AG04450 (cell line): ENCODE data around the gene PLK5. TPM values are rescaled to one million over a fixed set of nuclear protein-coding genes. Genes with fewer than 3 reads are reported as not detected.

Source experiments
- CTCF ChIA-PET: fragments of 300-600, 350-600 bp; formaldehyde crosslinking; extraction: SDS; loops from one replicate; lab custom pipeline; 2022; ENCODE audit warnings: antibody characterized with exemption, inconsistent platforms; lab: Charles Lee
- POLR2A ChIA-PET: fragments of 350-600 bp; formaldehyde crosslinking; extraction: SDS; loops from one replicate; lab custom pipeline; 2021; ENCODE audit warnings: antibody characterized with exemption, inconsistent platforms; lab: Yijun Ruan, JAX
- DNase-seq: peaks from one replicate; pipeline ENCODE4 v3.0.0-alpha.2; 2011; ENCODE audit warnings: low read depth, low spot score
- H3K27ac ChIP-seq: one replicate; pipeline ENCODE4 v1.5.1; 2012; ENCODE audit warnings: low read depth, low read length, control low read depth
- H3K27me3 ChIP-seq: one replicate; pipeline ENCODE4 v1.6.0; 2012; ENCODE audit warnings: low read length; ENCODE audit not compliant: control insufficient read depth, insufficient read depth
- H3K4me3 ChIP-seq: 2 replicates; pipeline ENCODE4 v1.5.1; 2011; ENCODE audit warnings: mild to moderate bottlenecking, low read depth, low read length, control low read depth
- H3K9me3 ChIP-seq: 2 replicates; pipeline ENCODE4 v1.5.1; 2012; ENCODE audit warnings: low read length; ENCODE audit not compliant: control insufficient read depth, insufficient read depth
- CTCF ChIP-seq: IDR thresholded peaks from 2 replicates; pipeline ENCODE4 v1.5.1; 2011; ENCODE audit warnings: low read depth, low read length, control low read depth, inconsistent platforms
- polyA plus RNA-seq: library from polyadenylated mRNA; depleted of rRNA; stranded (reverse); fragments of >200 nt; gene quantifications from 2 replicates; pipeline ENCODE4 v1.2.3, GENCODE V29; 2011

Gene PLK5
- polyA plus RNA-seq, 1 experiment, result not detected

GRCh38 chr19:1579222-1579621, 55.3 kb downstream of the PLK5 start:
- no peak for DNase-seq
- H3K4me3 ChIP-seq, result no peak overlapping the region
- TF ChIP-seq CTCF, result no peak
- H3K27ac ChIP-seq, result no peak overlapping the region
- H3K27me3 ChIP-seq, result no peaks in the 10 kb centered on the region
- H3K9me3 ChIP-seq, result no peaks in the 10 kb centered on the region; the same call in 1 of the 2 replicates
- CTCF ChIA-PET, result interaction anchor here (0.6 kb wide), 1 partner anchor 14 kb away, joined by 3 read pairs; no protein-coding TSS in a partner anchor
- POLR2A ChIA-PET, result interaction anchor here (0.6 to 0.7 kb wide), 2 partner anchors 12 to 13 kb away, joined by 8 to 11 read pairs; no protein-coding TSS in a partner anchor

DNA sequence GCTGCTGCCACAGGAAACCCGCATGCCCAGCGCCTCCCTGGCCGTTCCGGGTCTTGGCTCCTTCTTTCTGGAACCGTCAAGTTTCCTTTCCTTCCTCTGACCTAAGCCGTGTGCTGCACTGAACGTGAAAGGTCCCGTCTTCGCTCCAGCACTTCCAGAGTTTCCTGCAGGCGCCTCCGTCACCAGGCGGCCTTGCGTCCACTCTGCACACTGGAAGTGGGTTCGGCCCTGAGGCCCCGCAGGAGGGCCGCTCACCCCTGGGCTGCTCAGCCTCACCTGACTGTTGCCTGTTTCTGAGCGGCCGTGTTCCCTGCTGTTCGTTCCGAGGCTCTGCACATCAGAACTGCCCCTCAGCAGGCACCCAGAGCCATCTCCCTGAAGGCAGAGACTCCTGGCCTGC, 56.5 kb downstream of the PLK5 start:
- Histone ChIP-seq H3K27me3 (no peaks in the 10 kb centered on the region), H3K9me3 (no peaks in the 10 kb centered on the region; the same call in 1 of the 2 replicates), H3K4me3 (no peak overlapping the region), H3K27ac (no peak overlapping the region)
- ChIA-PET POLR2A (no interaction called here), CTCF (no interaction called here)
- no peak for DNase-seq
- no peak for TF ChIP-seq CTCF

DNA sequence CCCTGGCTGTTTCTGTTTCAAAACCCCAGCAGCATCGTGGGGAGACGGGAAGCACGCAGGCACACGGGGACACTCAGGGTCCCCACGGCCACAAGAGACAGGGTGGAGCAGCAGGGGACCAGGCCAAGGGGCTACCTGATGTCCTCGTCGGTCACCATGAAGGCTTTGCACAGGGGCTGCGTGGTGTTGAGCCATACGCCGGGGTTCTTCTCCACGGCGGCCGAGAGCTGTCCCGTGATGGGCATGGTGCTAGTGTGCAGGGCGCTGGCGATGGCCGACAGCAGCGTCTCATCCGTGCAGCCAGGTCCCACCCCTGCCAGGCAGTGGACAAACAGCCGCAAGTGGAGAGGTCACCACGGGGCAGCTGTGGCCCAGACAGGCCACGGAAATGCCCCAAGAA, 57.1 kb downstream of the PLK5 start:
- CTCF ChIA-PET, result interaction anchor here (0.8 kb wide), 1 partner anchor 35 kb away, joined by 3 read pairs; no protein-coding TSS in a partner anchor
- no peak overlapping the region for H3K4me3 ChIP-seq
- DNase-seq, result no peak
- H3K9me3 ChIP-seq, result no peaks in the 10 kb centered on the region; the same call in 1 of the 2 replicates
- H3K27me3 ChIP-seq, result no peaks in the 10 kb centered on the region
- POLR2A ChIA-PET, result no interaction called here
- no peak overlapping the region for H3K27ac ChIP-seq
- no peak for TF ChIP-seq CTCF

- H3K27me3 ChIP-seq, result no peaks in the 10 kb centered on the region
- H3K4me3 ChIP-seq, result no peak overlapping the region
- no peak for TF ChIP-seq CTCF
- POLR2A ChIA-PET, result no interaction called here
- H3K9me3 ChIP-seq, result no peaks in the 10 kb centered on the region; the same call in 1 of the 2 replicates
- CTCF ChIA-PET, result interaction anchor here (0.9 kb wide), 1 partner anchor 36 kb away, joined by 3 read pairs; no protein-coding TSS in a partner anchor
- H3K27ac ChIP-seq, result no peak overlapping the region
- DNase-seq, result no peak
Measured at GRCh38 chr19:1582201-1582600, 58.3 kb downstream of the PLK5 start.

DNA sequence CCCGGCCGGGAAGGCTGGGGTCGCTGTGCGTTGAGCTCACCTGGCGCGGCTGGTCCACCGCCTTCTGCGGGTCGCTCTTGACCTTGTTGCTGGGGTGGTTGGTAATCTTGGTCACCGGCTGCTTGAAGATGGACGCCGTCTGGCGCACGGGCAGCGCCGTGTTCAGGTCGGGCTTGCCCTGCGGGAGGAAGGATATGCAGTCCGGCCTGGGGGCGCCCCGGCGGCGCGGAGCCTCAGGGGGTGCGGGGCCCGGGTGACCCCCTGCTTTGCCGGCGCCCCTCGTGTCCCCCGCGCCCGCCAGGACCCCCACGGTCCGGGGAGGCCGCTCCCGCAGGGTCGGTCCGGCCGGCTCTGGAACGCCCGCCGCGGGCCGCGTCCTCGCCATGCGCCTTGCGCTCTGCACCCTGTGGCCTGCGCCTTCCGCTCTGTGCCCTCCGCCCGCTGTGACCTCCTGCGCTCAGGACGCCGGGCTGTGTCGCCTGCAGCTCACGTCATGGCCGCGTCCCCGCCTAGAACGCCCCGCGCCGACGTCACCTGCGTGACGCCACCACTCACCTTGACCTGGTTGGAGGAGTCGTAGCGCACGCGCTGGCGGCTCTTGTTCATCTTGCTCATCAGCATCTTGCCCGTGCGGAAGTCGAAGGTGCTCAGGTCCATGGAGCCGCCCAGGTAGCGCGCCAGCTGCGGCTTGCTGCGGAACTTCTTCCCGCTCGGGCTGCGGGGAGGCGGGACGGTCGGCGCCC, 60.8 kb downstream of the PLK5 start:
- Histone ChIP-seq H3K27ac (no peak overlapping the region), H3K27me3 (no peaks in the 10 kb centered on the region), H3K4me3 (no peak overlapping the region), H3K9me3 (no peaks in the 10 kb centered on the region; the same call in 1 of the 2 replicates)
- TF ChIP-seq CTCF, result no peak
- ChIA-PET POLR2A (no interaction called here), CTCF (no interaction called here)
- no peak for DNase-seq
